Stimulated activated CD4-positive, alpha-beta T cell treated with anti-CD3 and anti-CD28 coated beads, Interleukin-15, amount 100 ng/mL, for 1 hour (primary cell): ENCODE data around the gene HSPA2.
"Not testable (repeated sequence)": the region's sequence is repeated elsewhere in the genome, so short reads cannot be mapped to it uniquely, and the experiment has no call there.

Experiments
- DNase-seq, 2 donors: peaks; one replicate each; pipeline ENCODE4 v3.0.0-alpha.2; 2020; ENCODE audit warnings: low read depth in 1 of 2, low spot score in 1 of 2

Gene HSPA2

GRCh38 chr14:64558216-64558615 is 17.7 kb downstream of the HSPA2 start:
- not testable (repeated sequence) for DNase-seq

DNA sequence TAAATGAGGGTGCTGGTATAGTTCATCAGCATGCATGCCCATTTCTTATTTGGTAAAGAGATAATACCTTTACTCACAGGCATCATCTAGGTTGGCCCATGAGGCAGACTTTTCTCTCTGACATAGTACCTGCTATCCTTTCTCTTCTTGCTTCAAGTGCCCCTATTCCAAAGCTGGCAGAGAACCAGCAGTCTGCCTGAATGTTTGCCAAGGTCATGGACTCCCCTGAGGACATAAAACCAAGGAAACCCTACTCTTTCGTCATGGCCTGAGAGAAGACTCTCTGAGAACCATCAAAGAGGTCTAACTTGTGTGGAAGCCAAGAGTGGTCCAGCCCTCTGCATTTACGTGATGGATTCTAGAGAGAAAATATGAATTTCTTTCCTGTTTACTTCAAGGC is 21.1 kb downstream of the HSPA2 start:
- no peak for DNase-seq

DNA sequence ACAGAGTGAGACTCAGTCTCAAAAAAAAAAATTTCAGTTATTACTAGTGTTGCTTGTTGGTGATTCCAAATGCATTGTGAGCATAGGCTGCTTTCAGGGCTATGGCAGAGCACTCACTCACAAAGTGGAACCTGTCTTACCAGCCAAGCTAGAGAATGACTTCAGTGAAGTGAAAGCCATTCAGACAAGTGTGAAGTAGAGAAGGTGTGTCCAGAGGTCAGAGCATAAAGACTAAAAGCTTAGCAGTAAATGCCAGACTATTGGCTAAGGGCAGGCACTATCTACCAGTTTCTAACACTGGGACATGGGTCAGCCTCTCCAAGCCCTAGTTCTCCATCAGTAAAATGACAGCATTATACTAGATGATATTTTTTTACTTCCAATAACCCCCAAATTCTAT is 21.9 kb downstream of the HSPA2 start:
- no peak for DNase-seq

DNA sequence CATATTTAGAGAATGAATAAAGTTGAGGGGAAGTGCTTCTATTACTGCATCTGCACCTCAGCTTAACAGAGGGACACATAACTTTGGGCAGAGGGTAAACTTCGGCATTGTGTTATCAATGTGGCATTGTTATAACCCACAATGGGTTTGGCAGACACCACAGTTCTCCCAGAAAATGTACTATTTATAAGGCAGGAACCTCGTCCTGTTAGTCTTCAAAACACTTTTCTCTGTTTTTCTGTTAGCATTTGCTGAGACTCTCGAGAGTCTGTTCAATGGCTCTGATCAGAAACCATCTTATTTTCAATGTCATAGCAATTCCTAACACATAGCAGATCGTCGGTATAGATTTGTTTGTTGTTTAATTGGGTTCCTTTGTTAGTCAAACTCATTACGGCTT is 23.2 kb downstream of the HSPA2 start:
- no peak for DNase-seq

- no peak for DNase-seq
These were observed 26.1 kb downstream of the HSPA2 start for GRCh38 chr14:64566651-64567122.

DNA sequence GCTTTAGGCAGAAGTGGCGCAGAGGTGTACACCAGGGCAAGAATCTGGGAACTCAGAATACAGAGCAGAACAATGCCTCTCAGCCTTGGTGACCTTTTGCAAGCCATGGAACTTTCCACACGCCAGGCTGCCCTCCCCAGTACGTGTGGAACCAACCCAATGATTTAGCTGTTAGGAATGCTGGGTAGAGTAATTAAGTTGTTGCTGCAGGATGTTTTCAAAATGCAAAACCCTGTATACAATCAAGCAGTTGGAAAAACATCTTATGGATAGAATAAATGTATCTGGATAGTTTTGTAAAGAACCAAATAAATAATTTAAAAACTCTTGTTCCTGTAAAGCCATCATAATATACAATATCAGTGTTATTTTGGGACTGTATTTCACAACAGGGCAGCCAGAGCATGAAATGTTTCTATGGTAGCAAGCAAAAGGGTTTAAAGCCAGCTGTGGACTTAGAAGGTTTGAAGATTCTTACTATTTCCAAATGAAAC is 28.6 kb downstream of the HSPA2 start:
- no peak for DNase-seq

DNA sequence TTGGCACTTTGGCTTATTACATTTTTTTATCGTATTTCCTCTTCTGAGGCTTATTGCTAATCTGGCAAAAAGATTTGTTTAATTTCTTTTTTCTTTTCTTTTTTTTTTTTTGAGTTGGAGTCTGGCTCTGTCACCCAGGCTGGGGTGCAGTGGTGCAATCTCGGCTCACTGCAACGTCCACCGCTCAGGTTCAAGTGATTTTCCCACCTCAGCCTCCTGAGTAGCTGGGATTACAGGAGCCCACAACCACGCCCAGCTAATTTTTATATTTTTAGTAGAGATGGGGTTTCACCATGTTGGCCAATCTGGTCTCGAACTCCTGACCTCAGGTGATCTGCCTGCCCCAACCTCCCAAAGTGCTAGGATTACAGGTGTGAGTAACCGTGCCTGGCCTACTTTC is 29.1 kb downstream of the HSPA2 start:
- DNase-seq: not testable (repeated sequence)

- DNase-seq: no peak
These were observed 32.0 kb downstream of the HSPA2 start for GRCh38 chr14:64572386-64573104.

GRCh38 chr14:64573109-64573508 is 32.6 kb downstream of the HSPA2 start:
- no peak for DNase-seq

DNA sequence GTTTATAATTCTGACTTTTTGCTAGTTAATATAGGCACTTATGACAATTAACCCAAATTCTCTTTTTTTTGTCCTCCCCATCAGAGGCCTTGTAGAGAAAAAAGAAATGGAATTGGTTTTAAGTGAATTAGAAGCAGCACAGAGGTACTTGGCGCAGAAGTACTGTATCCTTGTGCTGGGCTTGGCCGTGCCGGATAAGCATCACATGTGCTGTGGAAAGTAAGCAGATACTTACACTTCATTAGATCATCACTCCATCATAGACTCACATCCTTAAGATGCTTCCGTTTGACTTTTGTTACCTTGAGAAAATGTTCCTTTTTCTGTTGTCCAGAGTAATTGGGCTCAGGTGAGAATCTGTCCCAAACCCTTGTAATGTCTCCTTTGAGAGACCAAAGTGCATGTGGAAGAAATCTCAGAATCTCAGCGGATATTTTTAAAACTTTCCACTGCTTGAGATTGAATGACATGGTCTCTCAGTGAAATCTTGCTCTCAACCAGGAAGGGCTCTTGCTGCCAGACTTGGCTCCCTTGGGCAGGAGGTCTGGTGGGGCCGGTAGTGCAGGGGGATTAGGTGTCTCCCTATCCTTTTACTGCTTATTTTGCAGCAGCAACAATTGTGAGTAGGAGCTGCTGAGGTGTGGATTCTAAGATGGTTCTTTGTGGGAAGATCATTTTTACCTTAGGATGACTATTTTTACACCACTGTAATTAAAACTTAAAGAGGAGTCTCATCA is 34.0 kb downstream of the HSPA2 start:
- no peak for DNase-seq

GRCh38 chr14:64577211-64577610 is 36.7 kb downstream of the HSPA2 start:
- no peak for DNase-seq

DNA sequence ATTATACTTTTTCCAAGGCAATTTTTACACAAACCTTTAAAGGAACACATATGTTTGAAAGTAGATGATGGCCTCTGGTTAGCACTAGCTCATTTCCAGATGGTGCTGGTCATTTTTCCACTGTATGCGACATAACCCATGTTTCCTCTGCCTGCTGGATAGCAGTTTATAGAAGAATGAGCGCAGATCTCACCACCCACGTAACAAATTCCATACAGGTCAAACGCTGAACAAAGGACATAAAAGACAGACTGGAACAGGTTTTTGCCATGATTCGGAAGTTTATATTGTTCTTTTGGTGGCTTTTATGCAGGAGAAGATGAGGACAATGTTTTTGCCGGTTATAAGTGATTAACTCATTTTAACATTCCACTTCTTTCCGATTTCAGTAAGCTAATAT is 39.9 kb downstream of the HSPA2 start:
- DNase-seq: no peak

GRCh38 chr14:64581363-64581762 is 40.8 kb downstream of the HSPA2 start:
- no peak for DNase-seq

DNA sequence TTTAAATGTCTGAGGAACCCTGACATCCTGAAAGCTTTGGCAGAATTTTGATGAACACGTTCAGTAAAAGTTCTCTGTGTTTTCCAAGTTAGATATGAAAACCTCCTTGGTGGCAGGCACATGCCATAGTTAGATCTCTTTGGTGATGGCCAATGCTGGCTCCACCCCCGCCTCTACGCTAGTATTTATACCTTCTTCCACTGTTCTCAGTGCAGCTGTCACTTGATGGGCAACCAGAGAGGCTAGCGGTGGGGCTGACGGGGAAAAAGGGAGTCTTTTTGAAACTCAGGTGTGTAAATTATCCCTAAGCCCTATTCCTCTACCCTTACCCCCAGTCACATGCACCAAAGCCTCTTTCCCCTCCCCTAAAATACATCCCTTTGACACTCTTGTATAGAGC is 41.3 kb downstream of the HSPA2 start:
- no peak for DNase-seq

DNA sequence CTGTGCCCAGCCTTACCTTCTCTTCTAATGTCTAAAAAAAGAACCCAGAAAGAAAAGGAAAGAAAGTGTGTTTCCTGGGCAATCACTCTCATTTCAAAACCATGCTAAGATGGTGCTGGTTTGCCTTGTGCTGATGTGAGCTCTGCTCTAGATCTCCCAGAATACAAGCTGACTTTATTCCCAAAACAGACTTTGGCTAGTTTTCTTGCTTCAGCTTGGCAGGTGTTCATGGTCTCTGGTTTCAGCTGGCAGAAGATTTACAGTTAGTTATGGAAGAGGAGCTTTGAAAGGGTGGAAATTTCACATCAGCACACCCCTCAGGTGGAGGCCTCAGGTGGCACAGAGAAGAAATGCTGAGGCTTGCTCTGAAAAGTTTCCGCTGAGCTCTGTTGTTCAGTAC is 43.6 kb downstream of the HSPA2 start:
- DNase-seq: no peak

GRCh38 chr14:64591809-64592208 is 51.3 kb downstream of the HSPA2 start:
- no peak for DNase-seq
